HG02852 (cell line): Measurements from ENCODE around the gene CMKLR1.

ENCODE experiments used
- ATAC-seq: cut with Tn5 transposase; IDR thresholded peaks from one replicate; pipeline ENCODE4 v1.9.1; 2021; ENCODE audit warnings: mild to moderate bottlenecking, moderate library complexity; ENCODE audit not compliant: unreplicated experiment

The CMKLR1 gene

GRCh38 chr12:108302016-108302402 is 37.1 kb downstream of the CMKLR1 start:
- ATAC-seq: no peak

GRCh38 chr12:108301346-108301745 is 37.8 kb downstream of the CMKLR1 start:
- no peak for ATAC-seq

GRCh38 chr12:108299980-108300696 is 39.0 kb downstream of the CMKLR1 start:
- no peak for ATAC-seq

GRCh38 chr12:108299516-108299915 is 39.6 kb downstream of the CMKLR1 start:
- ATAC-seq: no peak

GRCh38 chr12:108298761-108299275 is 40.3 kb downstream of the CMKLR1 start:
- ATAC-seq: no peak

GRCh38 chr12:108297895-108298760 is 41.0 kb downstream of the CMKLR1 start:
- ATAC-seq: no peak

- ATAC-seq: no peak
These were observed 41.7 kb downstream of the CMKLR1 start for GRCh38 chr12:108297424-108297823.

- ATAC-seq: no peak
These were observed 42.2 kb downstream of the CMKLR1 start for GRCh38 chr12:108296945-108297344.

GRCh38 chr12:108295641-108296040 is 43.5 kb downstream of the CMKLR1 start:
- no peak for ATAC-seq

GRCh38 chr12:108289350-108290161 is 49.6 kb downstream of the CMKLR1 start:
- no peak for ATAC-seq

GRCh38 chr12:108287227-108287626 is 51.9 kb downstream of the CMKLR1 start:
- ATAC-seq: no peak

GRCh38 chr12:108285016-108285415 is 54.1 kb downstream of the CMKLR1 start:
- ATAC-seq: no peak

GRCh38 chr12:108284163-108284562 is 54.9 kb downstream of the CMKLR1 start:
- ATAC-seq: no peak

- no peak for ATAC-seq
These were observed 56.4 kb downstream of the CMKLR1 start for GRCh38 chr12:108282676-108283075.

GRCh38 chr12:108282160-108282559 is 57.0 kb downstream of the CMKLR1 start:
- no peak for ATAC-seq

GRCh38 chr12:108277613-108278012 is 61.5 kb downstream of the CMKLR1 start:
- ATAC-seq: no peak

- ATAC-seq: no peak
These were observed 65.9 kb downstream of the CMKLR1 start for GRCh38 chr12:108273217-108273616.

- ATAC-seq: no peak
These were observed 66.9 kb downstream of the CMKLR1 start for GRCh38 chr12:108271951-108272872.

- no peak for ATAC-seq
These were observed 68.3 kb downstream of the CMKLR1 start for GRCh38 chr12:108270849-108271143.
